SK-N-SH (cell line): ENCODE data around the gene HAUS8. TPM values are rescaled to one million over a fixed set of nuclear protein-coding genes. Genes with fewer than 3 reads are reported as not detected.
"Not testable (repeated sequence)": the region's sequence is repeated elsewhere in the genome, so short reads cannot be mapped to it uniquely, and the experiment has no call there.

Source experiments
- CTCF ChIA-PET: fragments of 300-600, 350-600 bp; formaldehyde crosslinking; extraction: SDS; loops from one replicate; lab custom pipeline; 2021; lab: Yijun Ruan, JAX
- POLR2A ChIA-PET: fragments of 350-600 bp; sonication (Branson Sonifier 250); formaldehyde crosslinking; extraction: SDS; loops from one replicate; lab custom pipeline; 2020; ENCODE audit warnings: antibody characterized with exemption, inconsistent platforms; lab: Yijun Ruan, JAX
- DNase-seq: peaks from one replicate; pipeline ENCODE4 v3.0.0; 2012
- H2AFZ ChIP-seq: fragments of 200-600 bp; sonication (generic); 2 replicates; pipeline ENCODE4 v1.8.1; 2016; ENCODE audit warnings: antibody characterized with exemption, mild to moderate bottlenecking, low read depth
- H3F3A ChIP-seq: fragments of 200-600 bp; sonication (generic); replicated peaks from 2 replicates; pipeline ENCODE3; 2016; ENCODE audit warnings: antibody characterized with exemption, mild to moderate bottlenecking; ENCODE audit not compliant: insufficient read depth
- H3K27ac ChIP-seq, 2 experiments: fragments of 200-500 bp in 1 of 2; fragments of 200-600 bp in 1 of 2; sonication (Bioruptor generic) in 1 of 2; sonication (generic), shearing (Covaris generic) in 1 of 2; 2 replicates each; pipeline versions ENCODE4 v1.5.1 to v1.6.1; 2014 to 2016; ENCODE audit warnings: low read depth in 2 of 2, inconsistent platforms in 1 of 2, low read length in 1 of 2, mild to moderate bottlenecking in 1 of 2, mixed read lengths in 1 of 2
- H3K27me3 ChIP-seq: fragments of 200-600 bp; sonication (generic), shearing (Covaris generic); 2 replicates; pipeline ENCODE4 v1.6.1; 2016; ENCODE audit warnings: mixed run types; ENCODE audit not compliant: insufficient read depth
- H3K36me3 ChIP-seq, 2 experiments: fragments of 200-500 bp in 1 of 2; fragments of 200-600 bp in 1 of 2; sonication (Bioruptor generic) in 1 of 2; sonication (generic) in 1 of 2; replicated peaks in 1 of 2; 2 replicates each; pipeline versions ENCODE3 to v1.5.1; 2014 to 2016; ENCODE audit warnings: low read length in 1 of 2, mild to moderate bottlenecking in 1 of 2; ENCODE audit not compliant: insufficient read depth in 2 of 2, control insufficient read depth in 1 of 2
- H3K4me1 ChIP-seq, 2 experiments: fragments of 200-500 bp in 1 of 2; fragments of 200-600 bp in 1 of 2; sonication (Bioruptor generic) in 1 of 2; sonication (generic), shearing (Covaris generic) in 1 of 2; 2 replicates each; pipeline versions ENCODE4 v1.5.1 to v1.6.1; 2014 to 2016; ENCODE audit warnings: low read depth in 1 of 2, low read length in 1 of 2, mixed run types in 1 of 2; ENCODE audit not compliant: insufficient read depth in 2 of 2, control insufficient read depth in 1 of 2
- H3K4me2 ChIP-seq: fragments of 200-600 bp; sonication (generic), shearing (Covaris generic); 2 replicates; pipeline ENCODE4 v1.6.1; 2017; ENCODE audit warnings: mixed run types
- H3K4me3 ChIP-seq, 2 experiments: fragments of 200-500 bp in 1 of 2; fragments of 200-600 bp in 1 of 2; sonication (Bioruptor generic) in 1 of 2; sonication (generic), shearing (Covaris generic) in 1 of 2; 2 replicates each; pipeline versions ENCODE4 v1.5.1 to v1.8.1; 2014 to 2016; ENCODE audit warnings: low read depth in 2 of 2, inconsistent platforms in 1 of 2, low read length in 1 of 2, mild to moderate bottlenecking in 1 of 2, mixed read lengths in 1 of 2, moderate library complexity in 1 of 2
- H3K79me2 ChIP-seq: fragments of 200-600 bp; sonication (generic); 2 replicates; pipeline ENCODE4 v1.8.1; 2017; ENCODE audit warnings: mild to moderate bottlenecking; ENCODE audit not compliant: insufficient read depth
- H3K9ac ChIP-seq: fragments of 200-600 bp; sonication (generic); 2 replicates; pipeline ENCODE4 v1.6.1; 2017; ENCODE audit warnings: mixed run types
- H3K9me2 ChIP-seq: fragments of 200-600 bp; sonication (generic); 2 replicates; pipeline ENCODE4 v1.6.1; 2017; ENCODE audit warnings: mixed run types
- H3K9me3 ChIP-seq: fragments of 200-600 bp; sonication (generic); 2 replicates; pipeline ENCODE4 v1.6.1; 2017; ENCODE audit warnings: mixed run types, mild to moderate bottlenecking, moderate library complexity
- H4K20me1 ChIP-seq: fragments of 200-600 bp; sonication (generic); 2 replicates; pipeline ENCODE4 v1.6.1; 2017; ENCODE audit warnings: mild to moderate bottlenecking, mixed run types; ENCODE audit not compliant: insufficient read depth
- FOSL2 ChIP-seq: IDR thresholded peaks from 2 replicates; pipeline ENCODE4 v1.4.0; 2012; ENCODE audit warnings: low read depth, mild to moderate bottlenecking, moderate library complexity, borderline replicate concordance
- JUND ChIP-seq: IDR thresholded peaks from 2 replicates; pipeline ENCODE4 v1.4.0; 2012
- RAD21 ChIP-seq: IDR thresholded peaks from 2 replicates; pipeline ENCODE4 v1.6.1; 2012; ENCODE audit warnings: mild to moderate bottlenecking, low read length
- WGBS: methylation state at CpG from one replicate; pipeline ENCODE4 v1.1.6; 2017; ENCODE audit warnings: low lambda C conversion rate; 5-methylcytosine and 5-hydroxymethylcytosine counted together
- polyA plus RNA-seq, 3 experiments: library from polyadenylated mRNA; depleted of rRNA; stranded (reverse); fragments of >200 nt; gene quantifications; 2 replicates each; pipeline ENCODE4 v1.2.3, GENCODE V29; 2012
- TF ChIP-seq, protein P1 (sequence below): IDR thresholded peaks from 2 replicates; pipeline ENCODE4 v1.4.0; 2012; ENCODE audit warnings: low read depth, borderline replicate concordance

Gene HAUS8
- polyA plus RNA-seq, 1 of the 3 experiments (the other 2 are of a cell fraction): 9.6 TPM

DNA sequence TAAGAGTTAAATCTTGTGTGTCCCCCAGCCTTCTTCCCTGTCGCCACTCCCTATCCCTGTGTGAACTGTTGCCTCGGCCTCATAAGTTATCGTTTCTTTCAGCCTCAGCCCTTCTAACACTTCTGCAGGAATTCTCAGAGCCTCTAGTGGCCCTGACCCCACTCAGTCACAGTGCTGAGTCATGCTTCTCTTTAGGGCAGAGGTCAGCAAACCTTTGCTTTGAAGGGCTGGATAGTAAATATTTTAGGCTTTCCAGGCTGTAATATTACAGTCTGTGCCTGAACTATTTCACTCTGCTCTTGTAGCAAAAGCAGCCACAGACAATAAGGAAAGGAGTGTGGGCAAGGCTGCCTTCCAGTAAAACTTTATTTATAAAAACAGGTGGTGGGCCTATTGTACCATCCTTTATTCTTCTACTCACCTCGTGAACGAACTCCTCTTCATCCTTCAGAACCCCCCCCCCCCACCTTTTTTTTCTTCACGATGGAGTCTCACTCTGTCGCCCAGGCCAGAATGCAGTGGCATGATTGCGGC, 22.4 kb upstream of the HAUS8 start:
- peak overlapping the region; percentile 50; the same call in 1 of the 2 replicates for H3K4me2 ChIP-seq
- peaks cover 8 to 17% of the 10 kb centered on the region in 2 experiments for H3K36me3 ChIP-seq
- no peaks in the 10 kb centered on the region for H3K9me2 ChIP-seq
- H3K27me3 ChIP-seq: no peaks in the 10 kb centered on the region
- no peak overlapping the region for H3K9ac ChIP-seq
- ChIA-PET CTCF (no interaction called here), POLR2A (no interaction called here)
- WGBS: 96% methylated on average over 8 of the region's 8 CpGs
- no peak overlapping the region for H3K4me3 ChIP-seq
- H3K4me1 ChIP-seq: peaks cover 0 to 7% of the 10 kb centered on the region in 2 experiments; a peak in 1 of 4 replicates
- no peak for DNase-seq
- no peak overlapping the region for H2AFZ ChIP-seq
- H3K27ac ChIP-seq: peak overlapping the region in 1 of 2 experiments; percentile 14; a peak in 1 of 4 replicates
- H3K79me2 ChIP-seq: peaks cover 99% of the 10 kb centered on the region
- 0 out of 2 replicates have a peak, but pooled peaks have one; percentile 17 for TF ChIP-seq JUND
- TF ChIP-seq, protein P1, sequence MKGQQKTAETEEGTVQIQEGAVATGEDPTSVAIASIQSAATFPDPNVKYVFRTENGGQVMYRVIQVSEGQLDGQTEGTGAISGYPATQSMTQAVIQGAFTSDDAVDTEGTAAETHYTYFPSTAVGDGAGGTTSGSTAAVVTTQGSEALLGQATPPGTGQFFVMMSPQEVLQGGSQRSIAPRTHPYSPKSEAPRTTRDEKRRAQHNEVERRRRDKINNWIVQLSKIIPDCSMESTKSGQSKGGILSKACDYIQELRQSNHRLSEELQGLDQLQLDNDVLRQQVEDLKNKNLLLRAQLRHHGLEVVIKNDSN: no peak
- H4K20me1 ChIP-seq: peaks cover 35% of the 10 kb centered on the region; the same call in 1 of the 2 replicates
- H3F3A ChIP-seq: no peaks in the 10 kb centered on the region
- H3K9me3 ChIP-seq: no peaks in the 10 kb centered on the region

DNA sequence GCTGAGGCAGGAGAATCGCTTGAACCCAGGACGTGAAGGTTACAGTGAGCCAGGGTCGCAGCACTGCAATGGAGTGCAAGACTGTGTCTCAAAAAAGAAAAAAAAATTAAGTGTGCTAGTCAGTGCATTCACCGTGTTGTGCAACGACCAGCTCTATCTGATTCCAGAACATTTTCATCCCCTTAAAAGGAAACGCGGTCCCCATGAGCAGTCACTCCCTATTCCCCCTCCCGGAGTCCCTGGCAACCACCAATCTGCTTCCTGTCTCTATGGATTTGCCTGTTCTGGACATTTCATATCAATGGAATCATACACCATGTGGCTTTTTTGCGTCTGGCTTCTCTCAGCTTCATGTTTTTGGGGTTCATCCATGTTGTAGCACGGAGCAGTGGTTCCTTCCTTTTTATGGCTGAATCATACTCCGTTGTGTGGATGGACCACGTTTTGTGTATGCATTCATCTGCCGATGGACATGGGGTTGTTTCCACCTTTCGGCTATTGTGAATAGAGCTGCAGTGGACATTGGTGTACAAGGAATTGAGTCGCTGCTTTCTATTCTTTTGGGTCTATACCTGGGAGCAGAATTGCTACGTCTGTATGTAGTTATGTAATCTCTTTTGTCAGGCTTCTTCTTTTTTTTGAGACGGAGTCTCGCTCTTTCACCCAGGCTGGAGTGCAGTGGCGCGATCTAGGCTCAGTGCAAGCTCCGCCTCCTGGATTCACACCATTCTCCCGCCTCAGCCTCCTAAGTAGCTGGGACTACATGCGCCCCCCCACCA, 20.1 kb upstream of the HAUS8 start:
- no peak for DNase-seq
- 96% methylated on average over 23 of the region's 23 CpGs for WGBS

DNA sequence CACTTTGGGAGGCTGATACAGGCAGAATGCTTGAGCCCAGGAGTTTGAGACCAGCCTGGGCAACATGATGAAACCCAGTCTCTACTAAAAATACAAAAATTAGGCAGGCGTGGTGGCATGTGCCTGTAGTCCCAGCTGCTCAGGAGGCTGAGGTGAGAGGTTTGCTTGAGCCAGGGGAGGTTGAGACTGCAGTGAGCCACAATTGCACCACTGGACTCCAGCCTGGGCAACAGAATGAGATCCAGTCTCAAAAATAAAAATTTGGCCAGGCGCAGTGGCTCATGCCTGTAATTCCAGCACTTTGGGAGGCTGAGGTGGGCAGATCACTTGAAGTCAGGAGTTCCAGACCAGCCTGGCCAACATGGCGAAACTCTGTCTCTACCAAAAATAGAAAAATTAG, 19.4 kb upstream of the HAUS8 start:
- H2AFZ ChIP-seq, H3K9ac ChIP-seq, H3K9me2 ChIP-seq, H3K27me3 ChIP-seq, CTCF ChIA-PET, DNase-seq, POLR2A ChIA-PET, H3K4me3 ChIP-seq, H3K27ac ChIP-seq, H3K9me3 ChIP-seq, H3K4me2 ChIP-seq: not testable (repeated sequence)
- peaks cover 35% of the 10 kb centered on the region; the same call in 1 of the 2 replicates for H4K20me1 ChIP-seq
- peaks cover 13% of the 10 kb centered on the region for H3F3A ChIP-seq
- peaks cover 99% of the 10 kb centered on the region for H3K79me2 ChIP-seq
- H3K36me3 ChIP-seq: peaks cover 0 to 11% of the 10 kb centered on the region in 2 experiments
- WGBS: 97% methylated on average over 3 of the region's 3 CpGs
- peaks cover 0 to 12% of the 10 kb centered on the region in 2 experiments; a peak in 2 of 4 replicates for H3K4me1 ChIP-seq

More for the DNA sequence above, 20.1 kb upstream of the HAUS8 start:
- H3K9me3 ChIP-seq: no peaks in the 10 kb centered on the region
- peaks cover 41% of the 10 kb centered on the region; the same call in 1 of the 2 replicates for H4K20me1 ChIP-seq
- H3K27ac ChIP-seq: no peak overlapping the region
- peaks cover 99% of the 10 kb centered on the region for H3K79me2 ChIP-seq
- H3K4me2 ChIP-seq: no peak overlapping the region
- CTCF ChIA-PET: no interaction called here
- H3K4me3 ChIP-seq: no peak overlapping the region
- POLR2A ChIA-PET: no interaction called here
- peaks cover 0 to 10% of the 10 kb centered on the region in 2 experiments; a peak in 2 of 4 replicates for H3K4me1 ChIP-seq
- H3K36me3 ChIP-seq: peaks cover 0 to 11% of the 10 kb centered on the region in 2 experiments
- no peaks in the 10 kb centered on the region for H3K9me2 ChIP-seq
- no peak overlapping the region for H3K9ac ChIP-seq
- no peak overlapping the region for H2AFZ ChIP-seq
- H3F3A ChIP-seq: peaks cover 8% of the 10 kb centered on the region
- no peaks in the 10 kb centered on the region for H3K27me3 ChIP-seq
- TF ChIP-seq FOSL2 (no peak), RAD21 (no peak)
